Osteocyte (in vitro differentiated cells): ENCODE measurements around the gene TLE2. TPM values are rescaled to one million over a fixed set of nuclear protein-coding genes. Genes with fewer than 3 reads are reported as not detected.
A peak's percentile ranks its signal among the peaks of the same experiment; 100 is the strongest.

ENCODE experiments used
- DNase-seq: peaks from one replicate; pipeline ENCODE4 v3.0.0; 2021; ENCODE audit warnings: mixed read lengths; ENCODE audit not compliant: unreplicated experiment; ENCODE audit errors: extremely low spot score
- H3K27ac Mint-ChIP-seq: one replicate; pipeline ENCODE4 v1.8.0; 2021; ENCODE audit warnings: mild to moderate bottlenecking, mixed read lengths; ENCODE audit not compliant: unreplicated experiment
- H3K27me3 Mint-ChIP-seq: one replicate; pipeline ENCODE4 v1.8.0; 2021; ENCODE audit warnings: mixed read lengths; ENCODE audit not compliant: unreplicated experiment
- H3K36me3 Mint-ChIP-seq: one replicate; pipeline ENCODE4 v1.8.0; 2021; ENCODE audit warnings: mixed read lengths; ENCODE audit not compliant: unreplicated experiment
- H3K4me1 Mint-ChIP-seq: one replicate; pipeline ENCODE4 v1.8.0; 2021; ENCODE audit warnings: mixed read lengths; ENCODE audit not compliant: unreplicated experiment
- H3K4me3 Mint-ChIP-seq: one replicate; pipeline ENCODE4 v1.8.0; 2021; ENCODE audit warnings: mild to moderate bottlenecking, moderate library complexity, mixed read lengths; ENCODE audit not compliant: unreplicated experiment
- H3K9me3 Mint-ChIP-seq: one replicate; pipeline ENCODE4 v1.8.0; 2021; ENCODE audit warnings: mixed read lengths; ENCODE audit not compliant: unreplicated experiment
- CTCF ChIP-seq: fragments of 200-600 bp; sonication (generic); IDR thresholded peaks from 2 replicates; pipeline ENCODE4 v1.5.0; 2021; ENCODE audit warnings: antibody characterized with exemption, mild to moderate bottlenecking, moderate library complexity
- total RNA-seq: library from RNA; stranded (reverse); gene quantifications from 2 replicates; pipeline ENCODE4 v1.2.1, GENCODE V29; 2021

TLE2 gene
- total RNA-seq, 1 donor from 2014 or later = 13.2 TPM

DNA sequence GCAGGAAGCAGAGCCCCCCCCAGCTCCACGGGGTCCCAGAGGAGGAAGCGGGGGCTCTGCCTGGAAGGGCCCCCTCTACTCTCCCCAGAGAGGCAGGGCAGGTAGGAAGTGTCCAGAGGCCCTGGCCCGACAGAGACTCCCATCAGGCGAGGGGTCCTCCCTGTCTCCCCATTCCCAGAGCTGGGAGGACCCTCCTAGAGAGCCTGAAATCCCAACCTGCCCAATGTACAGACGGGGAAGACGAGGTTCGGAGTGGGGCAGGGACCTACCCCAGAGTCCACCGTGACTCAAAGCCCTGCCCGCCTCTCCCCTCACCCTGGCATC is 1.1 kb downstream of the TLE2 start:
- peaks cover 7% of the 10 kb centered on the region for H3K4me1 Mint-ChIP-seq
- H3K36me3 Mint-ChIP-seq = no peaks in the 10 kb centered on the region
- no peak for TF ChIP-seq CTCF
- no peaks in the 10 kb centered on the region for H3K9me3 Mint-ChIP-seq
- peak overlapping the region; percentile 70 for H3K4me3 Mint-ChIP-seq
- no peak for DNase-seq
- H3K27ac Mint-ChIP-seq = no peak overlapping the region
- H3K27me3 Mint-ChIP-seq = peaks cover 55% of the 10 kb centered on the region

GRCh38 chr19:3027292-3027691 is 1.8 kb downstream of the TLE2 start:
- DNase-seq = no peak
- H3K9me3 Mint-ChIP-seq = no peaks in the 10 kb centered on the region
- no peak overlapping the region for H3K27ac Mint-ChIP-seq
- no peak for TF ChIP-seq CTCF
- no peak overlapping the region for H3K4me3 Mint-ChIP-seq
- no peaks in the 10 kb centered on the region for H3K36me3 Mint-ChIP-seq
- peaks cover 7% of the 10 kb centered on the region for H3K4me1 Mint-ChIP-seq
- H3K27me3 Mint-ChIP-seq = peaks cover 49% of the 10 kb centered on the region

GRCh38 chr19:3026768-3027167 is 2.3 kb downstream of the TLE2 start:
- Mint-ChIP-seq H3K4me1 (peaks cover 7% of the 10 kb centered on the region), H3K27ac (no peak overlapping the region), H3K36me3 (no peaks in the 10 kb centered on the region), H3K9me3 (no peaks in the 10 kb centered on the region), H3K4me3 (no peak overlapping the region), H3K27me3 (peaks cover 48% of the 10 kb centered on the region)
- no peak for TF ChIP-seq CTCF
- no peak for DNase-seq

DNA sequence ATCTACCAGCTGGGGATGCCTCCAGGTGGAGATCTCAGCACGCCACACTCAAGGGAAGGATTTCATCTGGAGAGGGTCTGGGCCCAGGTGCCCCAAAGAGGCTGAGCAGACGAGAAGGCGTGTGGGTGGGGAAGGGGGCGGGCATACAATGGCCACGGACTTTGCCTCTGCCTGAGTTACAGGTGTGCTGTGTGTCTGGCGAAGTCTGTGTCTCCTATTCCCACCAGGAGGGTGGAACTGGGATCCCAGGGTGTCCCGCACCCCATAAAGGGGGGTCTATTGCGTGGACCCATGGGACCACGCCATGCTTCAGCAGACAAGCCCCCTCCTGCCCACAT is 3.6 kb downstream of the TLE2 start:
- DNase-seq = no peak
- peaks cover 7% of the 10 kb centered on the region for H3K4me1 Mint-ChIP-seq
- H3K4me3 Mint-ChIP-seq = no peak overlapping the region
- H3K36me3 Mint-ChIP-seq = no peaks in the 10 kb centered on the region
- peaks cover 36% of the 10 kb centered on the region for H3K27me3 Mint-ChIP-seq
- TF ChIP-seq CTCF = no peak
- H3K9me3 Mint-ChIP-seq = no peaks in the 10 kb centered on the region
- no peak overlapping the region for H3K27ac Mint-ChIP-seq

GRCh38 chr19:3024870-3025548 is 4.1 kb downstream of the TLE2 start:
- Mint-ChIP-seq H3K27me3 (peaks cover 31% of the 10 kb centered on the region), H3K4me1 (peaks cover 7% of the 10 kb centered on the region)
- TF ChIP-seq CTCF = no peak

More at GRCh38 chr19:3024870-3025548, 4.1 kb downstream of the TLE2 start:
- DNase-seq = no peak
- Mint-ChIP-seq H3K9me3 (no peaks in the 10 kb centered on the region), H3K4me3 (no peak overlapping the region), H3K36me3 (no peaks in the 10 kb centered on the region), H3K27ac (no peak overlapping the region)
